GM12878 (cell line): ENCODE measurements around the gene NFASC.

ENCODE experiments used
- TF ChIP-seq, protein P1 (sequence below): fragments of 450-650 bp; IDR thresholded peaks from 2 replicates; pipeline ENCODE4 v1.6.1; 2016; ENCODE audit warnings: mild to moderate bottlenecking
- TF ChIP-seq, protein P2 (sequence below): IDR thresholded peaks from 2 replicates; pipeline ENCODE4 v1.6.1; 2011; ENCODE audit warnings: low read depth, mild to moderate bottlenecking, low read length, moderate library complexity, borderline replicate concordance; ENCODE audit errors: extremely low read depth
- TF ChIP-seq, protein P3 (sequence below), 3 experiments: IDR thresholded peaks in 2 of 3; conservative IDR thresholded peaks in 1 of 3; 2 replicates each; pipeline ENCODE4 v1.5.1; 2011; ENCODE audit warnings: low read depth in 3 of 3, low read length in 3 of 3, mild to moderate bottlenecking in 3 of 3, control low read depth in 2 of 3, moderate library complexity in 2 of 3, inconsistent platforms in 1 of 3, mixed read lengths in 1 of 3; ENCODE audit not compliant: control insufficient read depth in 2 of 3, insufficient read depth in 1 of 3; ENCODE audit errors: extremely low read depth in 1 of 3
- TF ChIP-seq, protein P4 (sequence below): fragments of 450-650 bp; formaldehyde crosslinking; IDR thresholded peaks from 2 replicates; pipeline ENCODE4 v1.4.0; 2020; ENCODE audit warnings: mild to moderate bottlenecking, moderate library complexity

DNA sequence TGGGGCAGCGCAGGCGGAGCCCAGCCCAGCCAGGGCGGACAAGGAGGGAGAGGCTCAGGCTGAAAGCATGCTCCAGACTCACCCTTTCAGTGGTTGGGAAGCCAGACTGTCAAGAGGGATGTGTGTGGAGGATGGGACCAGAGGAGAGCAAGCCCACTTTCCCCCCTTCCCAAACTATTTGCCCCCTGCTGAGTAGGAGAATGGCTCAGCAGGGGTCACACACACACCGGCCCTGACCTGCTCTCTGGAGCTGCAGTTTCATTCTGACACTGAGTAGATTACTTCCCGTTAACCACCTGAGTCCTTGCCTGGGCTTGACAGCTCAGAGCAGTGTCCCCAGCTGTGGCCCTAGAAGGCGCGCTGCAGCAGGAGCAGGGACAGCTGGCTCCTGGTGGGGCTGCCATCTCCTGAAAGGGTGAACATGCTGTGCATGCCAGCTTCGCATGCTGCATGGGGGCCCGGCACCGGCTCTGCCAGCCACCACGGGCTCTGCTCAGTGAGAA is 120.7 kb downstream of the NFASC start:
- TF ChIP-seq, protein P1, sequence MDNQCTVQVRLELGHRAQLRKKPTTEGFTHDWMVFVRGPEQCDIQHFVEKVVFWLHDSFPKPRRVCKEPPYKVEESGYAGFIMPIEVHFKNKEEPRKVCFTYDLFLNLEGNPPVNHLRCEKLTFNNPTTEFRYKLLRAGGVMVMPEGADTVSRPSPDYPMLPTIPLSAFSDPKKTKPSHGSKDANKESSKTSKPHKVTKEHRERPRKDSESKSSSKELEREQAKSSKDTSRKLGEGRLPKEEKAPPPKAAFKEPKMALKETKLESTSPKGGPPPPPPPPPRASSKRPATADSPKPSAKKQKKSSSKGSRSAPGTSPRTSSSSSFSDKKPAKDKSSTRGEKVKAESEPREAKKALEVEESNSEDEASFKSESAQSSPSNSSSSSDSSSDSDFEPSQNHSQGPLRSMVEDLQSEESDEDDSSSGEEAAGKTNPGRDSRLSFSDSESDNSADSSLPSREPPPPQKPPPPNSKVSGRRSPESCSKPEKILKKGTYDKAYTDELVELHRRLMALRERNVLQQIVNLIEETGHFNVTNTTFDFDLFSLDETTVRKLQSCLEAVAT, result no peak
- TF ChIP-seq, protein P2, sequence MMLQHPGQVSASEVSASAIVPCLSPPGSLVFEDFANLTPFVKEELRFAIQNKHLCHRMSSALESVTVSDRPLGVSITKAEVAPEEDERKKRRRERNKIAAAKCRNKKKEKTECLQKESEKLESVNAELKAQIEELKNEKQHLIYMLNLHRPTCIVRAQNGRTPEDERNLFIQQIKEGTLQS, result no peak
- TF ChIP-seq, protein P3, sequence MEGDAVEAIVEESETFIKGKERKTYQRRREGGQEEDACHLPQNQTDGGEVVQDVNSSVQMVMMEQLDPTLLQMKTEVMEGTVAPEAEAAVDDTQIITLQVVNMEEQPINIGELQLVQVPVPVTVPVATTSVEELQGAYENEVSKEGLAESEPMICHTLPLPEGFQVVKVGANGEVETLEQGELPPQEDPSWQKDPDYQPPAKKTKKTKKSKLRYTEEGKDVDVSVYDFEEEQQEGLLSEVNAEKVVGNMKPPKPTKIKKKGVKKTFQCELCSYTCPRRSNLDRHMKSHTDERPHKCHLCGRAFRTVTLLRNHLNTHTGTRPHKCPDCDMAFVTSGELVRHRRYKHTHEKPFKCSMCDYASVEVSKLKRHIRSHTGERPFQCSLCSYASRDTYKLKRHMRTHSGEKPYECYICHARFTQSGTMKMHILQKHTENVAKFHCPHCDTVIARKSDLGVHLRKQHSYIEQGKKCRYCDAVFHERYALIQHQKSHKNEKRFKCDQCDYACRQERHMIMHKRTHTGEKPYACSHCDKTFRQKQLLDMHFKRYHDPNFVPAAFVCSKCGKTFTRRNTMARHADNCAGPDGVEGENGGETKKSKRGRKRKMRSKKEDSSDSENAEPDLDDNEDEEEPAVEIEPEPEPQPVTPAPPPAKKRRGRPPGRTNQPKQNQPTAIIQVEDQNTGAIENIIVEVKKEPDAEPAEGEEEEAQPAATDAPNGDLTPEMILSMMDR (IDR thresholded peaks at IDR 0.05 in 2 of 3, conservative IDR thresholded peaks at IDR 0.05 in 1 of 3; ENCODE audit: control insufficient read depth in 2 of 3, extremely low read depth in 1 of 3, insufficient read depth in 1 of 3, low read depth in 3 of 3, low read length in 3 of 3), result no peak
- TF ChIP-seq, protein P4, sequence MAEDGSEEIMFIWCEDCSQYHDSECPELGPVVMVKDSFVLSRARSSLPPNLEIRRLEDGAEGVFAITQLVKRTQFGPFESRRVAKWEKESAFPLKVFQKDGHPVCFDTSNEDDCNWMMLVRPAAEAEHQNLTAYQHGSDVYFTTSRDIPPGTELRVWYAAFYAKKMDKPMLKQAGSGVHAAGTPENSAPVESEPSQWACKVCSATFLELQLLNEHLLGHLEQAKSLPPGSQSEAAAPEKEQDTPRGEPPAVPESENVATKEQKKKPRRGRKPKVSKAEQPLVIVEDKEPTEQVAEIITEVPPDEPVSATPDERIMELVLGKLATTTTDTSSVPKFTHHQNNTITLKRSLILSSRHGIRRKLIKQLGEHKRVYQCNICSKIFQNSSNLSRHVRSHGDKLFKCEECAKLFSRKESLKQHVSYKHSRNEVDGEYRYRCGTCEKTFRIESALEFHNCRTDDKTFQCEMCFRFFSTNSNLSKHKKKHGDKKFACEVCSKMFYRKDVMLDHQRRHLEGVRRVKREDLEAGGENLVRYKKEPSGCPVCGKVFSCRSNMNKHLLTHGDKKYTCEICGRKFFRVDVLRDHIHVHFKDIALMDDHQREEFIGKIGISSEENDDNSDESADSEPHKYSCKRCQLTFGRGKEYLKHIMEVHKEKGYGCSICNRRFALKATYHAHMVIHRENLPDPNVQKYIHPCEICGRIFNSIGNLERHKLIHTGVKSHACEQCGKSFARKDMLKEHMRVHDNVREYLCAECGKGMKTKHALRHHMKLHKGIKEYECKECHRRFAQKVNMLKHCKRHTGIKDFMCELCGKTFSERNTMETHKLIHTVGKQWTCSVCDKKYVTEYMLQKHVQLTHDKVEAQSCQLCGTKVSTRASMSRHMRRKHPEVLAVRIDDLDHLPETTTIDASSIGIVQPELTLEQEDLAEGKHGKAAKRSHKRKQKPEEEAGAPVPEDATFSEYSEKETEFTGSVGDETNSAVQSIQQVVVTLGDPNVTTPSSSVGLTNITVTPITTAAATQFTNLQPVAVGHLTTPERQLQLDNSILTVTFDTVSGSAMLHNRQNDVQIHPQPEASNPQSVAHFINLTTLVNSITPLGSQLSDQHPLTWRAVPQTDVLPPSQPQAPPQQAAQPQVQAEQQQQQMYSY (CRISPR knock-in tag), result no peak
